ENCODE measurements around the gene ALDOB.

DNA sequence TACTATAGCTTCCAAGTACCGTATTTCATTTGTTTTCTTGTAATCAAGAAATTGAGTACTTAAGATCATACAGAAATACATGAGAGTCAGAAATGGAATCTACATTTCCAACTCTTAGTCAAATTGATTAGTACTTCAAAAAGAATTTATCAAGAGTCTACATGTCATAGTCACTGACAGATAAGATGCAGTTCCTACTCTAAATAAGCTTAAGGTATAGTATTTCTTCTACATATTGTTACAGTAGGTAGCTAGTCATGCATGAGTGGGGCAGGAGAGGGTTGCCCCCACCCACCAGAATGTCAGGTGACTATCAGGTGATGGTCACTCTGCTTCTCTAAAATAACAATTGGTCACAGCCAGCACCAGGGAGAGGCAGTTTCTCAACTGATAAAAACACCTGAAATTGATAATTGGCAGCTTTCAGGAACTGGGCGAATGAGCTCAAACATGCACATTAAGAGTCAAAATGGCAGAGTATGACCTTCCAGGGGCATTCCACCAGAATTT, 53.7 kb downstream of the ALDOB start:
- TF ChIP-seq, protein P1, sequence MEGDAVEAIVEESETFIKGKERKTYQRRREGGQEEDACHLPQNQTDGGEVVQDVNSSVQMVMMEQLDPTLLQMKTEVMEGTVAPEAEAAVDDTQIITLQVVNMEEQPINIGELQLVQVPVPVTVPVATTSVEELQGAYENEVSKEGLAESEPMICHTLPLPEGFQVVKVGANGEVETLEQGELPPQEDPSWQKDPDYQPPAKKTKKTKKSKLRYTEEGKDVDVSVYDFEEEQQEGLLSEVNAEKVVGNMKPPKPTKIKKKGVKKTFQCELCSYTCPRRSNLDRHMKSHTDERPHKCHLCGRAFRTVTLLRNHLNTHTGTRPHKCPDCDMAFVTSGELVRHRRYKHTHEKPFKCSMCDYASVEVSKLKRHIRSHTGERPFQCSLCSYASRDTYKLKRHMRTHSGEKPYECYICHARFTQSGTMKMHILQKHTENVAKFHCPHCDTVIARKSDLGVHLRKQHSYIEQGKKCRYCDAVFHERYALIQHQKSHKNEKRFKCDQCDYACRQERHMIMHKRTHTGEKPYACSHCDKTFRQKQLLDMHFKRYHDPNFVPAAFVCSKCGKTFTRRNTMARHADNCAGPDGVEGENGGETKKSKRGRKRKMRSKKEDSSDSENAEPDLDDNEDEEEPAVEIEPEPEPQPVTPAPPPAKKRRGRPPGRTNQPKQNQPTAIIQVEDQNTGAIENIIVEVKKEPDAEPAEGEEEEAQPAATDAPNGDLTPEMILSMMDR (IDR thresholded peaks at IDR 0.05; ENCODE audit: poor library complexity, severe bottlenecking) = no peak
- TF ChIP-seq EP300 (conservative IDR thresholded peaks at IDR 0.05; ENCODE audit: poor library complexity, severe bottlenecking) = no peak
- TF ChIP-seq TAF1 (IDR thresholded peaks at IDR 0.05; ENCODE audit: low read depth) = no peak

Measured in neural cell (in vitro differentiated cells).